ENCODE results near the gene HOXD1.

HOXD1 gene

DNA sequence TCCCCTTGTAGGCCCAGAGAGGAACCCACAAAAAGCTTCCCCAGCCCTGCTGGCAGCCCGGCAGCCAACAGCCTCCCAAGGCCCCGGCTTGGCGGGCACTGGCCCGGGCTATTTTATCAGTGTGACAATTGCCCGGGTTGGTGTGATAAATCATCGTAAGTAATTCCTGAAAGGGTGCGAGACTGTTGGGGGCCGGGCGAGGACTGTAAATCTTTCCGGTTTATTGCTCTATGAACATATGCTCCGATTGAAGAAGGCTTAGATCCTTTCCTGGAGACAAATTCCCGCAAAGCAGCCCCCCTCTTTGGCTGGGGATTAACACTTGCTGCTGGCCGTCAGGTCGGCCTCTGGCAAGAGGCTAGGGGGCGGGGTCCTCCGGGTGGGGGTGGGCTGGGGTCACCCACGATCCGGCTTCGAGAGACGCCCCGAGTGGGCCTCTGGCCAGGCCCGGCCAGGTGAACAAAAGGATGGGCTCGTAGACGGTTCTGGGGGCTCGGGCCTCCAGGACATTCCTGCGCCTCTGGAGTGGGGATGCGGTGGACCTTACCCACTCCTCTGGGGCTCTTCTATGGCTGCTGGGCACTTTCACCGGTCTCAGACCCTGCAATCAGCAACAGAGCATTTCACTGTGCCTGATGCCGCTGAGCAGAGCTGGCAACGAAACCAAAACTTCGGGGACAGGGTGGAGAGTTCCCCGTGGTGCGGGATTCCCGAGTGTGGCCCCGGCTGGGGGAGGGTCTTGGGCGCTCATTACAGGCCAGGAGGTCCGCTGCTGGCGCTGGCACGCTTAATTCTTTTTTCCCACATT, 29.4 kb upstream of the HOXD1 start:
- no peak overlapping the region for H3K4me3 ChIP-seq (ENCODE audit: control insufficient read depth, low read depth, low read length)
- no peak for DNase-seq (ENCODE audit: low read depth)
- TF ChIP-seq, protein P1, sequence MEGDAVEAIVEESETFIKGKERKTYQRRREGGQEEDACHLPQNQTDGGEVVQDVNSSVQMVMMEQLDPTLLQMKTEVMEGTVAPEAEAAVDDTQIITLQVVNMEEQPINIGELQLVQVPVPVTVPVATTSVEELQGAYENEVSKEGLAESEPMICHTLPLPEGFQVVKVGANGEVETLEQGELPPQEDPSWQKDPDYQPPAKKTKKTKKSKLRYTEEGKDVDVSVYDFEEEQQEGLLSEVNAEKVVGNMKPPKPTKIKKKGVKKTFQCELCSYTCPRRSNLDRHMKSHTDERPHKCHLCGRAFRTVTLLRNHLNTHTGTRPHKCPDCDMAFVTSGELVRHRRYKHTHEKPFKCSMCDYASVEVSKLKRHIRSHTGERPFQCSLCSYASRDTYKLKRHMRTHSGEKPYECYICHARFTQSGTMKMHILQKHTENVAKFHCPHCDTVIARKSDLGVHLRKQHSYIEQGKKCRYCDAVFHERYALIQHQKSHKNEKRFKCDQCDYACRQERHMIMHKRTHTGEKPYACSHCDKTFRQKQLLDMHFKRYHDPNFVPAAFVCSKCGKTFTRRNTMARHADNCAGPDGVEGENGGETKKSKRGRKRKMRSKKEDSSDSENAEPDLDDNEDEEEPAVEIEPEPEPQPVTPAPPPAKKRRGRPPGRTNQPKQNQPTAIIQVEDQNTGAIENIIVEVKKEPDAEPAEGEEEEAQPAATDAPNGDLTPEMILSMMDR (conservative IDR thresholded peaks at IDR 0.05; ENCODE audit: control insufficient read depth, insufficient read depth, low read depth, low read length), result no peak

DNA sequence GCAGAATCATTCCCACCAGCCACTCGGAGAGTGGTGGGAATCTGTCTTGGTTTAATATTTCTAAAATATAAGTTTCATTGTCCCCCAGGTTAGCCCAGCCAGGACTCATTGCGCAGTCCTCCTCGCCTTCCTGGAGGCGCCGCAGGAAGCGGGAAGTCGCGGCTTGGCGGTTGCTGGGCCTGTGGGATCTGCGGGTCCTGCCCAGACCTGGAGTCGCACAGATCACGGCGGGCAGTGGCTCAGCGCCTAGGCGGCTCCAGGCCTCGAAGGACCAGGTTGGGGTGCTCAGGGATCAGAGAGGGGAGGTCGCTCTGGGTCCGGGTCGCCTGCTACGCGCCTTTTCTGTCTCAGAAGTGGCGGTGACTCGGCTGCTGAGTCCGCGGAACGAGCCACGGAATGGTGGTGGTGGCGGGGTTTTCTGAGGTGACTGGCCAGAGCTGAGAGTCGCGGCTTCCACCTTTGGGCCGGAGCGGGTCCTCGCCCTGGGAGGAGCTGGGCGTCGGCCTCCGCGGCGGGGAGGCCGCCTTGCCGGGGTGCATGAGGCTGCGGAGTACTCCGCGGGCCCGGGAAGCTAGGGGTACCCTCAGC, 28.7 kb upstream of the HOXD1 start:
- DNase-seq (ENCODE audit: low read depth), result no peak
- TF ChIP-seq, protein P1 (conservative IDR thresholded peaks at IDR 0.05; ENCODE audit: control insufficient read depth, insufficient read depth, low read depth, low read length), result no peak
- no peak overlapping the region for H3K4me3 ChIP-seq (ENCODE audit: control insufficient read depth, low read depth, low read length)

DNA sequence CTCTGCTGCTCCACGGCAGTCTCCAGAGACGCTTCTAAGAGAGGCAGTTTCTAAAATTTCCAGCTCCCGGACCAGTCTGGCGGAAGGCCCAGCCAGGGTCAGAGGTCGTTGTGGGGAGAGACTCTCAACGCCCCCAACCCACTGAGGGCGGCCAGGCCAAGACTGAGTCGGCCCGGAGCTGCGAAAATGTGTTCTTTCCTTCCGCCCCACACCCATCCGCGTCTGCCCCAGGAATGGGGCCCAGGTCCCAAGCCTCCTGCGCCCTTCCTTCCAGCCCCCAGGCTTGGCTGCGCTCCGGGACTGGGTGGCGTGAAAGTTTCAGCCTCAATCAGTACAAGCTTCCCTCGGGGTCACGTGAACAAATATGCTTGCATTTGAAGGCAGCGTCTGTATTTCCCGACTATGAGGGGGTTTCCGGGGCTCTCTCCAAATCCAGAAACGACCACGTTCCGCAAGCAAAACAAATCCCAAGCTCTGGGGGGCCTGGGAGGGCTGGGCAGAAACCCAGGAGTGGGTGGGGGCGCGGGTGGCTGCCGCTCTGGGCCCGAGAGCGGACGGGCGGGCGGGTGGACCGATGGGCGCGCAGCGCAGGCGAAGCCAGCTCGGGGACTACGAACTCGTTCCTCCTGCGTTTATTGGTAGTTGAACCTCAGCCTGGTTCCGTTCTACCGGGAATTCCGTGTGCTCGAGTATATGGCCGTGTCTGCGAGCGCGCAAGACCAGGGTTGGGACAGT, 28.1 kb upstream of the HOXD1 start:
- TF ChIP-seq, protein P1 (conservative IDR thresholded peaks at IDR 0.05; ENCODE audit: control insufficient read depth, insufficient read depth, low read depth, low read length), result no peak
- peak; percentile 30 for DNase-seq (ENCODE audit: low read depth)
- H3K4me3 ChIP-seq (ENCODE audit: control insufficient read depth, low read depth, low read length), result peak overlapping the region; percentile 20

DNA sequence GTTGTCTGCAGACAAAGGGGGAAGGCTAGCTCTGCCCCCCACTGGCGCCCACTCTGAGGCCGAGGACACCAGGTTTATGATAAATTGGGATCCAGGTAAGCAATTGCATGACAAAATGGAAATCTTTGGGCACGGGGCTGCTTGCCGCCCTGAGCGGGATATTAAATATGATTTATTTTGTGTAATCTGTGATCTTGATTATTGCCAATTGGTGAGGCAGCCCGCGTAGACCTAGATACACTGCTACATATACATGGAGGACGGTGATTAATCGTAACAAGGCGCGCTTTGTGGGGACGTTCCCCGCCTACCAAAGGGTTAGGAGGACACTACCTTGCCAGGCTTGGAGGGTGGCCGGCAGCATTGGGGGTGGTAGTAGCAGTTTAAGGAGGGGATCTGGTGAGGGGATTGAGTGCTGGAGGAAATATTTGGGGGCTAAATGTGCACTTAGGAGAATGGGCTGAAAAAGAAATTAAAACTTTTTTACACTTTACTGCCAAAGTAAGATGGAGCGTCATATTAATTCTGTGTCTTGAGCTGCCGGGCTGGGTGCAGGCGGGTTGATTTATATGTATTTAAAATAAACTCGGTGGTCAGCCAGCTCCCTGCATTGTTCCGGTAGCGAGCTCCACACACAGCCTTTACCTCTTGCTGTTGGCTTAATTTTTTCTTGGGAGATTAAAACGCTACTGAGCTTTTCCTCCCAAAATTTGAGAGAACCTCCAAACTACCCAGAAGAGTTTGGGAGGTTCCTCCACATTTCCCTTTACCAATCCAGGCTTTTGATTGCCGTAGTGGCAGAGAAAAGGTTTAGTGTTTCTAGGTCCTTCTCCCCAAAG, 27.3 kb upstream of the HOXD1 start:
- DNase-seq (ENCODE audit: low read depth), result no peak
- TF ChIP-seq, protein P1 (conservative IDR thresholded peaks at IDR 0.05; ENCODE audit: control insufficient read depth, insufficient read depth, low read depth, low read length), result peak; percentile 34
- peak overlapping the region; percentile 20 for H3K4me3 ChIP-seq (ENCODE audit: control insufficient read depth, low read depth, low read length)

DNA sequence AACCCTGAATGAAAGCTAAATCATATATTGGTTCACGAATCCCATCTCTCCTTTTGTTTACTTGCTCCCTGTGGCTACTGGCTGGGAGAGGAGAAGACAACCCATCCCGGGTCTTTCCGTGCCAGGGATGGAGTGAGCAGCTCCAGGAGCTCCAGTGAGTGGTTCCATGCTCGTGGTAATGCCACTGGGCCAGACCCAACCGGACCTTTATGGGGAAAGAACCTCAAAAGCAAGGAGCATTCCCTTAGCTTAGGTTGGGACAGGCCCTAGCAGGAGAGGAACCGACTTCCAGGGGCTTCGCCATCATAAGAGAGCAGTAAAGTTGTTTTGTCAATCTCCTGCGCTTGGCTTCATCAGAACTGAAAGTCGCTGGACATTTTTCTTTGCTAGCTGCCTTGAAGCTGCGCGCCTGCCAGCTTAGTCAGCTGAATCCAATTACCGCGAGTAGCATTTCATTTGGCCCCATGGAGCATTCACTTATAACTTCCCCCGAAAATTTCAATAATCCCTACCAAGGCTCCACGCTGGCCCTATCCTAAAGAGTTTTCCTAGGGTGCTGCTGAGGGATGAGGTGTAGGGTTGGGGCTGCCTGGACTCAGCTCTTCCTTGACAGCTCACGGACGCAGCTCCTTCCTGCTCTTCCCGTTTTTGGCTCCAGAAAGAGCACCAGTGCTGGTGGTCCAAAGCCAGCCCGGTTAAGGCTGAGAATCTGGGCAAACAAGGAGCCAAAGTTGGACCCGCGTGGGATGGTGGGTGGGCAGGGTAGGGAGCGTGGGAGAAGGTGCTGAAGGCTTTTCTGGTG, 26.4 kb upstream of the HOXD1 start:
- H3K4me3 ChIP-seq (ENCODE audit: control insufficient read depth, low read depth, low read length), result peak overlapping the region; percentile 32
- TF ChIP-seq, protein P1 (conservative IDR thresholded peaks at IDR 0.05; ENCODE audit: control insufficient read depth, insufficient read depth, low read depth, low read length), result no peak
- peak; percentile 71 for DNase-seq (ENCODE audit: low read depth)
